Measurements from ENCODE around the gene RAB10.

The RAB10 gene

DNA sequence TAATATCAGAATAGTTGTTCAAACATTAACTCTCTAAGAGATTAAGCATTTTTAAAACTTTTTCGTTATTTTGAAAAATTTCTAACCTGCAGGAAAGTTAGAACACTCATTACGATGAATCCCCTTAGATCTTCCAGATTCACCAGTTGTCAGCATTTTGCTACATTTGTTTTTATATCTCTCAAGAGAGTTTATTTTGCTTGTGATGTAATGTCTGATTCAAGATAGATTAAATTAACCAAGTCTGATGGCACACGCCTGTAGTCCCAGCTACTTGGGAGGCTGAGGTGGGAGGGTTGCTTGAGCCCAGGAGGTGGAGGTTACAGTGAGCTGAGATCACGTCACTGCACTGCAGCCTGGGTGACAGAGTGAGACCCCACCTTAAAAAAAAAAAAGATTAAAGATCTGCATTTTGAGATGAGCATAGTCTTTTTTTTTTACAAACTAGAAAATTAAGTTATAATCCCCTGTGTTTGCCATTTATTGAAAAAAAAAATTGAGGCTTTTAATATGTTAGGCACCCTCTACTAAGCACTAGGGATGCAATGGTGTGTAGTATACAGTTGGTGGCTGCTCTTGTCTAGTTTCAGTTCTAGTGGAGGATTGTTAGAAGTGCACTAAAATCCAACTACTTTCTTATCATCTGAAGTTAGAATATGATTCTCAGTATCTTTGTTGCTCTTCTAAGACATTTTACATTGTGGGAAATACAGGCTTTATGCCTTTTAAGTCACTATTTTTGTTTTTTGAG lies 20.9 kb downstream of the RAB10 start:
- Histone ChIP-seq H3K4me2 (ENCODE audit: insufficient read depth, low read length) (no peak overlapping the region), H4K20me1 (ENCODE audit: insufficient read depth, low read length) (peaks cover 67% of the 10 kb centered on the region), H3K36me3 (ENCODE audit: insufficient read depth, low read length) (peaks cover 4% of the 10 kb centered on the region; the same call in 1 of the 2 replicates)

GRCh38 chr2:26058390-26058789 lies 24.5 kb downstream of the RAB10 start:
- H2AFZ ChIP-seq (ENCODE audit: low read depth, low read length), result no peak overlapping the region
- H3K4me1 ChIP-seq (ENCODE audit: insufficient read depth, low read length), result no peaks in the 10 kb centered on the region
- no peak overlapping the region for H3K4me3 ChIP-seq (ENCODE audit: low read depth in 1 of 2, low read length in 2 of 2)
- H3K36me3 ChIP-seq (ENCODE audit: insufficient read depth, low read length), result peaks cover 19% of the 10 kb centered on the region; the same call in 1 of the 2 replicates
- H3K27me3 ChIP-seq (ENCODE audit: insufficient read depth, low read length, poor library complexity), result no peaks in the 10 kb centered on the region
- no peak for TF ChIP-seq CTCF (IDR thresholded peaks at IDR 0.05; ENCODE audit: borderline replicate concordance, extremely low read depth, low read length, poor library complexity, severe bottlenecking)
- TF ChIP-seq EZH2 (IDR thresholded peaks at IDR 0.05; ENCODE audit: borderline replicate concordance, low read depth, low read length, severe bottlenecking), result no peak
- H3K4me2 ChIP-seq (ENCODE audit: insufficient read depth, low read length), result no peak overlapping the region
- no peak overlapping the region for H3K27ac ChIP-seq (ENCODE audit: low read length)
- no peak overlapping the region for H3K9ac ChIP-seq (ENCODE audit: low read depth, low read length)
- peaks cover 60% of the 10 kb centered on the region; the same call in 1 of the 2 replicates for H4K20me1 ChIP-seq (ENCODE audit: insufficient read depth, low read length)
- DNase-seq, result no peak
- H3K9me3 ChIP-seq (ENCODE audit: insufficient read depth, low read length, severe bottlenecking), result no peaks in the 10 kb centered on the region
- ATAC-seq (ENCODE audit: insufficient read depth, low read depth), result no peak; the same call in 2 of the 3 replicates
- H3K79me2 ChIP-seq (ENCODE audit: insufficient read depth, low read length), result peaks cover 97% of the 10 kb centered on the region

More for the DNA sequence above, 20.9 kb downstream of the RAB10 start:
- no peak for TF ChIP-seq CTCF (IDR thresholded peaks at IDR 0.05; ENCODE audit: borderline replicate concordance, extremely low read depth, low read length, poor library complexity, severe bottlenecking)
- TF ChIP-seq EZH2 (IDR thresholded peaks at IDR 0.05; ENCODE audit: borderline replicate concordance, low read depth, low read length, severe bottlenecking), result no peak
- DNase-seq (no peak), ATAC-seq (ENCODE audit: insufficient read depth, low read depth) (no peak; the same call in 2 of the 3 replicates)
- Histone ChIP-seq H3K4me3 (ENCODE audit: low read depth in 1 of 2, low read length in 2 of 2) (no peak overlapping the region), H3K79me2 (ENCODE audit: insufficient read depth, low read length) (peaks cover 98% of the 10 kb centered on the region), H3K27ac (ENCODE audit: low read length) (no peak overlapping the region), H3K9me3 (ENCODE audit: insufficient read depth, low read length, severe bottlenecking) (no peaks in the 10 kb centered on the region), H3K27me3 (ENCODE audit: insufficient read depth, low read length, poor library complexity) (no peaks in the 10 kb centered on the region), H2AFZ (ENCODE audit: low read depth, low read length) (no peak overlapping the region), H3K4me1 (ENCODE audit: insufficient read depth, low read length) (peaks cover 3% of the 10 kb centered on the region; the same call in 1 of the 2 replicates), H3K9ac (ENCODE audit: low read depth, low read length) (no peak overlapping the region)

DNA sequence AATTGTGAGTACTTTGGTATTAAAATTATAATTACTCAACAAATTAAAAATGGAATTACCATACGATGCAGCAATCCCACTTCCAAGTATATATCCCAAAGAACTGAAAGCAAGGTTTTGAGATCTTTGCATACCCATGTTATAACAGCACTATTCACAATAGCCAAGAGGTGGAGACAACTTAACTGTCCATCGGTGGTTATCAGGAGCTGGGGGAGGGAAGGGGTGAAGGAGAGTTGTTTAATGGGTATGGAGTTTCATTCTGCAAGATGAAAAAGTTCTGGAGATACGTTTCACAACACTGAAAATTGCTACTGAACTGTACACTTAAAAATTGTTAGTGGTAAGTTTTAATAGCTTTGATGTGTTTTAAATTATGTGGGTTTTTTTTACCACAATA lies 25.7 kb downstream of the RAB10 start:
- Histone ChIP-seq H4K20me1 (ENCODE audit: insufficient read depth, low read length) (peaks cover 59% of the 10 kb centered on the region; the same call in 1 of the 2 replicates), H3K4me1 (ENCODE audit: insufficient read depth, low read length) (no peaks in the 10 kb centered on the region), H3K27me3 (ENCODE audit: insufficient read depth, low read length, poor library complexity) (no peaks in the 10 kb centered on the region), H3K4me3 (ENCODE audit: low read depth in 1 of 2, low read length in 2 of 2) (no peak overlapping the region), H2AFZ (ENCODE audit: low read depth, low read length) (no peak overlapping the region), H3K36me3 (ENCODE audit: insufficient read depth, low read length) (peaks cover 19% of the 10 kb centered on the region; the same call in 1 of the 2 replicates), H3K27ac (ENCODE audit: low read length) (no peak overlapping the region), H3K9ac (ENCODE audit: low read depth, low read length) (no peak overlapping the region), H3K9me3 (ENCODE audit: insufficient read depth, low read length, severe bottlenecking) (no peaks in the 10 kb centered on the region), H3K4me2 (ENCODE audit: insufficient read depth, low read length) (no peak overlapping the region), H3K79me2 (ENCODE audit: insufficient read depth, low read length) (peaks cover 99% of the 10 kb centered on the region)
- no peak for ATAC-seq (ENCODE audit: insufficient read depth, low read depth)
- DNase-seq, result no peak
- TF ChIP-seq EZH2 (IDR thresholded peaks at IDR 0.05; ENCODE audit: borderline replicate concordance, low read depth, low read length, severe bottlenecking) (no peak), CTCF (IDR thresholded peaks at IDR 0.05; ENCODE audit: borderline replicate concordance, extremely low read depth, low read length, poor library complexity, severe bottlenecking) (no peak)

All from DND-41 (cell line).